ENCODE measurements around the gene FBXO46.
"Not testable (repeated sequence)": the region's sequence is repeated elsewhere in the genome, so short reads cannot be mapped to it uniquely, and the experiment has no call there.

The FBXO46 gene

DNA sequence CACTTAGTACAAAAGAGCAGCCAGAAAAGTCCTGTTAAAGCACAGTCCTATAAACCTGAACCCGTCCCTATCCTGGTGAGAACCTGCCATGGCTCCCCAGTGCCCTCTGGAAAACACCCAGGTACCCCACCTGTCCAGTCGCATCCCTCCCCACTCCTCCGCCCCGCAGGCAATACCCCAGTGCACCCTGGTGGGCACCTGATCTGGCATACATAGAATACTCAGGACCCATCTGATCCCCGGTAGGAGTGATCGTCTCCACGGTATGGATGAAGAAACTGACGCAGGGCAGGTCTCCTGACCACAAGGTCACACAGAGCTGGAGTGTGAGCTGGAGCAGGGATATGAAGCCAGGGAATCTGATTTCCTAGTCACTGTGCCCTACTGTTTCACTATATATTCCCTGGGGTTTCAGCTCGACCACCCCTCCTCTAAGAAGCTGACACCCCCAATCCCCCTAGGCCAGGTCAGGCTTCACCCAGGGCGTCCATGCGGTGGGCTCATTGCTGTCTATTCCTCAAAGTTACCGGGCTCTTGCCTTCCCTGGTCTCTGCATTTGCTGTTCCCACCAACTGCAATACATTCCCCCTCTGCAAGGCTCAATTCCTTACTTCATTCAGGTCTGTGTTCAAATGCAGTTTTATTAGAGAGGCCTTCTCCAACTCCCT lies 12.6 kb downstream of the FBXO46 start:
- DNase-seq, result peak; percentile 14

DNA sequence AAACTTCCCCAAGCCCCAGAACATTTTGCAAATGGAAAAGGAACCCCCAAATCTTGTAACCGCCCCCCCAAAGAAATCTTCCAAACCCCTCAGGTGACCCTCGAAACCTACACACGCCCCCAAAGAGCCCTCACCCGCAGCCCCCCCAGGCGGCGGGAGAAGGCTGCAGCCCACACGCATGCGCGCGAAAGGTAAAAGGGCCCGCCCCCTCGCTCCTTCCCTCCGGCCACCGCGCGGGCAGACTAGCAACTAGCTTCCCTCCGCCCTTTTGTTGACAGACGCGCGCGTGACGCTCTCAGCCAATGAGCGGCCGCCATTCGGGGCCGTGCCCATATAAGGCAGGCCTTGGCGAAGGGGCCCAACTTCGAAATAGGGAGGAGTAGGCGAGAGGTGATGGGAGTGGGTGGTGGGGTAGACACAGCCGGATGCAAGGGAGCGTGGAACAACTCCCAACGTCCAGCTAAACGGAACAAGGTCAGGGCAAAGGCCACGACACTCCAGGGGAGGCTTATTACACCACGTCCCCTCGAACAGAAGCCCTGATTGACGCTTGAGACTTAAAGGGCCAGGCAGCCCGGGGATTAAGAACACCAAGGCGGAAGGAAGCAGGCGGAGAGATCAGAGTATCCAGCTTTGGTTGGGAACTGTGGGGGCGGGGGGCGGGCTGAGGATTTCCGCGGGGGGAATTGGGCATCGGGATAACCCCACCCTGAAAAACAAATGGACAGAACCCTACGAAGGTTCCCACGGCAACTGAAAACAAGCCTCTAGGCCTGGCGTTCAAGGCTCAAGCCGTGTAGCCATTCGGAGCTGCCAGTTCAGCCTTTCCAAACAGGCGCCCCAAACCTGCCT lies 13.3 kb downstream of the FBXO46 start:
- peak; percentile 100 for DNase-seq

DNA sequence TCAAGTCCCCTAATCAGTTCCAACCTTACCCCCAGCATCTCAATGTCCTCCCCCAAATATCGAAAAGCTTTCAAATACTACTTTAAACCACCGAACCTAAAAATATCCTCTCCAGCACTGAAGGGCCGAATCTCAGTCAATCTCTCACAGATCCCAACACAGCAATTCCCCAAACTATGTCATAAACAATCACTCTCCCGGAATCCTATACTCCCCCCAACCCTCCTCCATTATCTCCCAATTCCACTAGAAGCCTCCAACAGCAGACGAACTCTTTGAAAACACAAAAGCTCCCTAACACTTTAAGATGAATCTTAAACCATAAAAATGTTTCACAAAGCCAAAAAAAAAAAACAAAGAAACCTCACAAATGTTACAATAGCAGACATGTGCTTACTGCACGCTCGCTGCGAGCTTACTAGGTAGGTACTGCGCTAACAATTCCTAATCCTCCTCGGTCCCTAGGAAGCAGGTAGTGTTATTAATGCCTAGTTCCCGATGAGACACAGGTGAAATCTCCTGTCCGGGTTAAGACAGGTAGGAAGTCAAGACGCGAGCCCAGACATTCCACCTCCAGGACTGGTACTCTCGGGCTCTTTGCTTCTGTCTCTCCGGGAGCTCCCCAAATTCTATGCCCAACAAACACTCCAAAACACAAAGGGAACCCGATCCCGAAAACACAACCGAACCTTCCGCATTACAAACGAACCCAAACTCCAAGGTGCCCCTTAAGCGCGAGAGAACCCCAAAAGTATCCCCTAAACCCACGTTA lies 14.2 kb downstream of the FBXO46 start:
- peak; percentile 63 for DNase-seq

DNA sequence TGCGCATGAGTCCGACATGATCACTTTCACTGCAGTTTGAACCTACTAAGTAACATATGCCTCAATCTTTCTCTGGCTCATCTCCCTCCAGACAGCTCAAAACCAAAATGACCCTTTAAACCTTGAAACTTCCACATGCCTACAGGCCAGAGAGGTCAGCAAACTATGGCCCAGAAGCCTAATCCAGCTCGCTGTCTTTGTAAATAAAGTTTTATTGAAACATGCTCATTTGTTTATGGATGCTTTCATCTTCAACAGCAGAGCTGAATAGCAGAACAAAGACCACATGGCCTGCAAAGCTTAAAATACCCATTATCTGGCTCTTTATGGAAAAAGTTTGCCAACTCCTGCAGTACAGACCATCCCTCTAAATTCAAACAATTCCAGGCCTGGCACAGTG lies 15.6 kb downstream of the FBXO46 start:
- DNase-seq, result no peak

DNA sequence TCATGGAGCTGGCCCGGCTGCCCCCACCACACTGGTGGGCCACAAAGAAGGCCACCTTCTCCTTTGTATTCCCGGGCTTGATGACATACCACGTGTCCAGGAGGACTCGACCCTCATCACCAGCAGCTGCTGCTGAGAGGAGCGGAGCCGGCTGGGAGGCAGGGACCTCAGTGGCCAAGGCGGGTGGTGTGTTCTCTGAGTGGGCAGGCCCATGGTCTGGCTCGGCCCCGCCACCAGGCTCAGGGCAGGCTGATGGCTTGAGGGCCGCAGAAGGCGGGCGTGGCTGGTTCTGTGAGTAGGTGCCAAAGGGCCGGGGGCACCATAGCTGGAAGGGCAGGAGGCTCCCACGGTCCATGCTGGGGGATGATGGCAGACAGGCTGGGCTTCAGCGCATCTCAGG lies 17.6 kb downstream of the FBXO46 start:
- DNase-seq, result no peak

DNA sequence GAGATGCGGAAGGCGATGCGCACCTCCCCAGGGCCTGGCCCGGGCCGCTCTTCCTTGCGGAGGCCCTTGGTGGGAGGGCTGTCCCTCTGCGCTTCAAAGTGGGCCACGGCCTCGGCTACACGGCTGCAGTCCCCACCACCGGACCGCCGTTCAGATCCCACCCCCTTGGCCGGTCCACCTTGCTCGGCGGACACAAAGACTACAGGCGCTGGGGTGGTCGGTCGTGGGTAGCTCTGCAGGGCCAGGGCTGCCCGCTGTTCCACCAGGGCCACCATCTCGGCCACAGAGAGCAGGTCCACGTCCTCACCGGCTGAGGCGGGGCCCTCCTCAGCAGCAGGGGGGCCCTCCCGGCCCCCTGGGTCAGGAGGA lies 18.0 kb downstream of the FBXO46 start:
- no peak for DNase-seq

DNA sequence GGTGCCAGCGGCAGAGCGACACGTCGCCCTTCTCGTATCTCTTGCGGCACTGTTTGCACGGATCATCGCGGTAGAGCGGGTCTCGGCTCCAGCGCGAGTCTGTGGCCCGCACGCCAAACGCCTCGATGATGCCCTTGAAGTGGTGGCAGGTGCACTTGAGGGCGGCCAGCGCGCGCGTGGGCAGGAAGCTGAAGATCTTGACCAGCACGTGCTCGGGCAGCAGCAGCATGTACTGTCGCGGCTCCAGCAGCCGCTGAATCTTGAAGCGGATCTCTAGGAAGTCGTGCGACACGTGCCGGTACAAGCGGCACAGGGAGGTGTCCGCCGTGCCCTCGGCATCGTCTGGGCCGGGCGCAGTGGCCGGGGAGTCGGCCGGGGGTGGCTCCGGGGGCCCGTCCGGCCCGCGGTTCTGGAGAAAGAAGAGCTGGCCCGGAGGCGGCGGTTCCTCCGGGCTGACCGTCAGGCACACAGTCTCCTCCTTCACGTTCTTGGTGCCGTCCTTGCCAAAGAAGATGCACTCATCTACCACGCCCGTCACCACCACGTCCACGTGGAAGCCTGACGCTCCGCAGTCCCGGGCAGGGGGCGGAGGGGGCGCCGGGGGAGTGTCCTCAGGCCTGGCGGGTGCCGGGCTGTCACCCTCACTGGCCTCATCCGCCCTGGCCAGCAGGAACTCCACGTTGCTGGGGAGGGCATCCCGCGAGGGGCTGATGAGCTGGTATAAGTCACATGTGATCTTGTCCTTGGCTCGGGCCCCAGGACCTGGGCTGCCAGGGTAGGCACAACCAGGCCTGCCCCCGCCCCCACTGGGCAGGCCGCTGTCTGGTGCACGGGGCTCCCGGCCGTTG lies 18.6 kb downstream of the FBXO46 start:
- DNase-seq, result no peak

DNA sequence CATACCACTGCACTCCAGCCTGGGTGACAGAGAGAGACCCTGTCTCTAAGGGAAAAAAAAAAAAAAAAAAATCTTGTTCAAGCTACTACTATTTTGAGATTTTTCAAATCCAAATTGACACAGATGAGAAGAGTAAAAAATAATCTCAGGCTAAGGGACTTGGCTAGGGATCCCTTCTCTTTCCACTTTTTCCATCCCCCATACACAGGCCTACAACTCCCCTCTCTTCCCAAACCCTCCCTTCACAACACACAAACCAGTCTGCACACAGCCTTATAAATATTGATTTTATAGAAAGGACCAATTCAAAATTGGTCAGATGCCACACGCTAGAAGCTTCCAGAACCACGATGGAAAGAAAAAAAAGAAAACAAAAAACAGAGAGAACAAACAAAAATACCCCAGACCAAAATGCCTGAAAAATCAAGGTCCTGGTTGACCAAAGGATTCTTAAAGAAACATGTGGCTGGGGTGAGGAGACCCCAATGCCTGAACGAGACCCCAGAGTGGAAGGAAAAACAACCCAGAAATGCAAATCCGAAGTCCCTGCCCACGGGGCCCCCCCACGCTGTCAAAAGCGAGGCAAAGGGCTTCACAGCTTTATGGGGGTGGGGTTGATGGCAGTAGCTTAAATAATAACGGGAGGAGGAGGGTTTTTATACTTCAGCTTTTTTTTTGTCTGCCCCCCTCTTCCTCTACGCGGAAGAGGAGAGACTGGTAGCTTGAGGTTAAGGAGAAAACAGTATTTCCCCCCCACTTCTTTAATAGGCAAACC lies 20.2 kb downstream of the FBXO46 start:
- DNase-seq, result no peak

DNA sequence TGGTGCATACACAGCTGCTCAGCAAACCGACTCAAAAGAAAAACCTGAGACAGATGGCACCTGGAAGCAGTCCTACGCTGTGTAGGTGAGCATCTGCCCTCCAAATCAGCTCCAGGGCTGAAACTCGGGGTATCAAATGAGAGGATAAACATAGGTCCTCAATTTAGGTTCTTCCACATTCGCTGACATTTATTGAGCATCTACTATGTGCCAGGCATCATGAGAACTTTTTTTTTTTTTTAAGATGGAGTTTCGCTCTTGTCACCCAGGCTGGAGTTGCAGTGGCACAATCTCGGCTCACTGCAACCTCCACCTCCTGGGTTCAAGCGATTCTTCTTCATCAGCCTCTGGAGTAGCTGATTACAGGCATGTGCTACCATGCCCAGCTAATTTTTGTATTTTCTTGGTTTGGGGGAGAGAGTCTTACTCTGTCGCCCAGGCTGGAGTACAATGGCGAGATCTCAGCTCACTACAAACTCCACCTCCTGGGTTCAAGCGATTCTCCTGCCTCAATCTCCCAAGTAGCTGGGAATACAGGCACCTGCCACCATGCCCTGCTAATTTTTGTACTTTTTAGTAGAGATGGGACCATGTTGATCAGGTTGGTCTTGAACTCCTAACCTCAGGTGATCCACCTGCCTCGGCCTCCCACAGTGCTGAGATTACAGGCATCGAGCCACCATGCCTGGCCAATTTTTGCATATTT lies 24.8 kb downstream of the FBXO46 start:
- DNase-seq, result no peak

DNA sequence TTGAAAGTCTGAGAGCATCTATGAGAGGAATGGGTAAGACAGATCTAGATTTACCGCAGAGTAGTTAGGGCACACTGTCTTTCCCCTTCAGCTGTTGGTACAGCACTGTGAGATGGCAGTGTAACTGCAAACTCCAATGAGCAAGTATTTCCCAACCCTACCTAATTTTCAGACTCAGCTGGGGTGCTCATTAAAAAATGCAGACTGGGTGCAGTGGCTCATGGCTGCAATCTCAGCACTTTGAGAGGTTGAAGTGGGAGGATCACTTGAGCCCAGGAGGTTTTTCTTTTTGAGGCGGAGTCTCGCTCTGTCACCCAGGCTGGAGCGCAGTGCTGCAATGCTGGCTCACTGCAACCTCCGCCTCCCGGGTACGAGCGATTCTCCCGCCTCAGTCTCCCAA lies 25.6 kb downstream of the FBXO46 start:
- no peak for DNase-seq

DNA sequence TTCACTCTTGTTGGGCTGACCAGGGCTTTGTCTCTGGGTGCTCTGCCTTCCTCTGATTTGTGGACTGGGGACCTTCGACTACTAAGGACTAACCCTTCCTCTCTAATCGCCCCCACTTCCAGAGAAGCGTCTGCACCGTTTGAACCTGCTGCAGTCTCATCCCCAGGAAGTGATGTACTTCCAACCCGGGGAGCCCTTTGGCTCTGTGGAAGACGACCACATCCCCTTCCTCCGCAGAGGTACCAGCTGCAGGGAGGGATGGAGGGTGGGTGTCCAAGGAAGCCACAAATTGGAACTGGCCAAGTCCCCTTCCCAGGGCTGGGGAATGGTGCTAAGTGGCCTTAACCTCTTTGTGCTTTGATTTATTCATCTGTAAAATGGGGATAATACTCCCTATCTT lies 29.0 kb downstream of the FBXO46 start:
- no peak for DNase-seq

DNA sequence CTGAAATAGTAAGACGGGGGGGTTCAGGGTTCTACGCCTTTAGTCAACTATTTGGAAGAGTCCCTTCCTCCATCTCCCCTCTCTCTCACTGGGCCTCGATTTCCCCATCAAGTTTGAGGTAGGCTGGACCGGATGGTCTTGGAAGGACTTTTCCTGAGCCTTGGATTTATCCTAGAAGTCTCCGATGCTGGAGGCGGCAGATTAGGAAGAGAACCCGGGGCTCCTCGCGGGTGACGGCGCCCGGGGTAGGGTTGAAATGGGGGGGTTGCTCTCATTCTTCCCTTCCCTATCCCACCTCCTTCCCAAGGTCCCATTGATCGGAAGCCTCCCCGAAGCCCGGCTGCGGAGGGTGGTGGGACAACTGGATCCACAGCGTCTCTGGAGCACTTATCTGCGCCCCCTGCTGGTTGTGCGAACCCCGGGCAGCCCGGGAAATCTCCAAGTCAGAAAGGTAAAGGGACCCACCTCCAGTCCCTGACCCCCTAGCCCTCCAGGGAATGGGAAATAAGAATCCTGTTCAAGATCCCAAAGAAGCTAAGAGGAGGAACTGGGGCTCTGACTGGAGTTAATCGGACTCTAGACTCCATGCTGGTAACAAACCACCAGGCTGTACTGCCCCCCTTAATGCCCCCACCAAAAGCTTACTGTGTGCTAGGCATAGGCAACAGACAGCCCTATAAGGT lies 37.4 kb downstream of the FBXO46 start:
- peak; percentile 52 for DNase-seq

DNA sequence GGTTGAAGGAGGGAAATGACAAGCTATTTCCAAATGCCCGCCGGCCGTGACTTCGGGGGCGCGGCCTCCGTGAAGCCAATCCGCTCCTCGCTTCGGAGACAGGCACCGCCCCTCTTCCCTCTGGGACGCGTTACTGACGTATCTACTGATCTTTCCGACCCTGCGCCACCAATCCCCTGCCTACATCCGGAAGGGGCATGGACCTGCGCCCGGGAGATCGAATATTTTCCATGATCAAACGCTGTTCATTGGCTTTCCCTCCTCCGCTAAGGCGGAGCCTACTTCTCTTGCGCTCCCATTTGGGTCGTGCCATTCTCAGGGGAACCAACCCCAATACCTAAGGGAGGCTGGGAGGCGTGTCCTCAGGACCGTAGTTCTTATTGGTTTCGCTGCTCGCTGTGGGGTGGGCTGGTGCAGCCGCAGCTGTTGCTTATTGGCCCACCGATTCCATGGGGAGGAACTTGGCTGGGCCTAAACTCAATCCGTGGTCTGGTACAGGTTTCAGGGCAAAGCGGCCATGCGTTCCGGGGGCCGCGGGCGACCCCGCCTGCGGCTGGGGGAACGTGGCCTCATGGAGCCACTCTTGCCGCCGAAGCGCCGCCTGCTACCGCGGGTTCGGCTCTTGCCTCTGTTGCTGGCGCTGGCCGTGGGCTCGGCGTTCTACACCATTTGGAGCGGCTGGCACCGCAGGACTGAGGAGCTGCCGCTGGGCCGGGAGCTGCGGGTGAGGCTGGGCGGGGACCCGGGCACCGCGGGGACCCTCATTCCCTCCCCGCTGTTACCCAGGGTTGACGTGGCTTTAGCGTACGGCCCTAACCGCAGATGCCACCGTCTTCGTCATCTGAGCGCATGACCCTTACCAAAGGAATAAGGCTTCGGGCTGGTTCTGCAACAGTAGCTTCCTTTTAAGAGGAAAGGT lies 38.2 kb downstream of the FBXO46 start, which contains the start of gene QPCTL:
Gene QPCTL (plus strand): TSS at position 480 of the 919 bp plus-strand sequence. CDS start 38 bp downstream, at position 518.
- DNase-seq, result peak; percentile 98

DNA sequence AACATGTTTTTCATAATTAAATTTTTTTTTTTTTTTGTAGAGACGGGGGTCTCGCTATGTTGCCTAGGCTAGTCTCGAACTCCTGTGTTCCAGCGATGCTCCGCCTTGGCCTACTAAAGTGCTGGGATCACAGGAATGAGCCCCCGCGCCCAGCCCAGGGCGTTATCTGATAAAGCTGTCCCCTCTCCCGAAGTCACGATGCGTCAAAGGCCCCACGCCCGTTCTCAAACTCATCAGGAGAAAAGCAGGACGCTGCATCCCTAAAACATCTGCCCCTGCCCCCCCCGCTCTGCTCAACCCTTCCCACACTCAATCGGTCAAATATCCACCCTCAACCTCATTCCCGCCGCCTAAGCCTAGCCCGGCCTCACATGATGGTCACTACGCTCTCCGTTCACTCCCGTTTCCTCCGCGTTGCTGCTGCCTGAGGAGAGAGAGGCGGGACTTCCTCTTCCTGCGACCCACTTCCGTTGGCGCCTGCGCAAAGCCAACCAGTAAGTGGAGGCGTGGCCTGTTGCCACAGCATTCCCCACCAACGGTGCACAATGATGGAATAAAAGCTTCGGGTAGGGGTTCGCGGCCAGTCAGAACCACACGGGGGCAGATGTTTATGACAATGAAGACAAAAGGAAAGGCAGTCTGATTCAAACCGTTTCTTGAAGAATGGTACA lies 39.0 kb downstream of the FBXO46 start, which contains the start of gene SNRPD2:
Gene SNRPD2 (minus strand): TSS at position 438 of the 671 bp plus-strand sequence. CDS start 65 bp downstream, at position 373.
- DNase-seq, result peak; percentile 98

DNA sequence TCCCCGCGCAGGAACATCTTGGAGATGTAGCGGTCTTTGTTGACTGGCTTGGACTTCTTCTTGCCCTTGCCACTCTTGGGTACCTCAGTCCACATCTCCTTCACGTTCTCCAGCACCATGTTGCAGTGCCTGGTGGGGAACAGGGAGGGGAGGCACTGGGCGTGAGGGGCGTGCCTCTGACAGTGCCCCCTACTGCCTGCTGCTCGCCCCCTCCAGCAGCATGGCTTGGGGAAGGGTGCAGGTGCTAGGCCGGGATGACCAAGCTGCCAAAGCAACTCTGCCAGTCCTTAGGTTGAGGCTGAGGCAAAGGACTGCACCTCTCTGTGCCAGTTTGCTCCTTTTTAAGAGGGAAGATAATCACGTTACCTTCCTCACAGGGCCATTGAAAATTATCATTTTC lies 43.1 kb downstream of the FBXO46 start:
- DNase-seq, result no peak

DNA sequence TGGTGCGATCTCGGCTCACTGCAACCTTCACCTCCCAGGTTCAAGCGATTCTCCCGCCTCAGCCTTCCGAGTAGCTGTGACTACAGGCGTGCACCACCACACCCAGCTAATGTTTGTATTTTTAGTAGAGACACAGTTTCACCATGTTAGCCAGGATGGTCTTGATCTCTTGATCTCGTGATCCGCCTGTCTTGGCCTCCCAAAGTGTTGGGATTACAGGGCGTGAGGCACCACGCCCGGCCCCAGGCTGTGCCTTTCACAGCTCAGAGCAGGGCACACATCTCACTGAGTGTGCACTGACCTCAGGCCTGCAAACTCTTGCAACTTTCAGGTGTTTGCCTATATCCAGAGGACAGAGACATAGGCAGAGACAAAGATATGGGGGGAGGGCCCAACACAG lies 45.7 kb downstream of the FBXO46 start:
- not testable (repeated sequence) for DNase-seq

DNA sequence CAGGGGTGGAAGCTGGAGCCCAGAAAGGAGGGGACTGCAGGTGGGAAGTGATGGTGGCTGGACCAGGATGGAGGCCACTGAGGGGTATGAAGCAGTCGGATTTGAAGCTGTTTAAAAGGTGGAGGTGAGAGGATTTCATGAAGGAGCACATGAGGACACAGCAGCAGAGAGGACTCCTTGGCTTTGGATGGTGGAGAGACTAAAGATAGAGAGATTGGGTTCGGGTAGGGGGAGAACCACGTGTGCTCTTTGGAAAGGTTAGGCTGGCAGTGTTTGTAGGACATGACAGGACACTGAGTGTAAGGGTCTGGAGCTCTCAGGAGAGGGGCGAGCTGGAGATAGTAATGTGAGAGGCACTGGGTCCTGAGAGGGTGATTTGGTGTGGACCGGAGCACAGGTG lies 47.8 kb downstream of the FBXO46 start:
- no peak for DNase-seq

DNA sequence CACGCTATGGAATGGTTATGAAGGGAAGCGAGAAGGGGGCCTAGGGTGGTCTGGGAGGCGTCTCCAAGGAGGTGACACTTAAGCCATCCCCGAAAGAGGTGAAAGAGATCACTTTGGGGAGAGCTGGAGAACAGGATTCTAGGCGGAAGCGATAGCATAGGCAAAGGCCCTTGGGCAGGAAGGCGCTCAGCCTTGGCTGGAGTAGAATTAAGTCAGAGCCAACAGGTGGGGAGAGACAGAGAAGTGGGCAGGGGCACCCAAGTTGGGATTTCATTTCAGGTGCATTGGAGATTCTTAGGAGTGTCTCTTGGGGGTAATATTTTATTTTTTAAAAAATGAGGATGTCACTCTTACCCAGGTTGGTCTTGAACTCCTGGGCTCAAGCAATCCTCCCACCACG lies 48.6 kb downstream of the FBXO46 start:
- no peak for DNase-seq
